ENCODE results near the gene DCAF7.

DNA sequence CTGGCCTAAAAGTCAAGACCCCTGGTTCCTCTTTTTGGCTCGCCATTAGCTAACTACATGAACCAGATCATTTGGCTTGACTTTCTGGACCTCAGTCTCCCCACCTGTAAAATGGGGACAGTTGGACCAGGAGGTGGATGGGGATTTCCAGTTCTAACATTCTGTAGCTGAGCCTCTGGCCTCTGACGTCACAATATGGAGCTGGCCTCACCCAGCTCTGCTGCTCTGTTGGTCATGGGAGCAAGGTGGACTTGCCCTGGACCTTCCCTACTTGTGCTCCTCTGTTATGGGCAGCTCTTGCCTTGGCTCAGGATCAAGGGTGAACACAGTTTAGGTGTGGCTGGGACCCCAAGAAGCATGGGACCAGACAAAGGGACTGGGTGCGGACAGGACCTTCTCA, 43.6 kb upstream of the DCAF7 start:
- no peak for TF ChIP-seq EP300 (IDR thresholded peaks at IDR 0.05; ENCODE audit: low read depth)
- no peak for TF ChIP-seq POLR2A (IDR thresholded peaks at IDR 0.05)
- TF ChIP-seq, protein P1, sequence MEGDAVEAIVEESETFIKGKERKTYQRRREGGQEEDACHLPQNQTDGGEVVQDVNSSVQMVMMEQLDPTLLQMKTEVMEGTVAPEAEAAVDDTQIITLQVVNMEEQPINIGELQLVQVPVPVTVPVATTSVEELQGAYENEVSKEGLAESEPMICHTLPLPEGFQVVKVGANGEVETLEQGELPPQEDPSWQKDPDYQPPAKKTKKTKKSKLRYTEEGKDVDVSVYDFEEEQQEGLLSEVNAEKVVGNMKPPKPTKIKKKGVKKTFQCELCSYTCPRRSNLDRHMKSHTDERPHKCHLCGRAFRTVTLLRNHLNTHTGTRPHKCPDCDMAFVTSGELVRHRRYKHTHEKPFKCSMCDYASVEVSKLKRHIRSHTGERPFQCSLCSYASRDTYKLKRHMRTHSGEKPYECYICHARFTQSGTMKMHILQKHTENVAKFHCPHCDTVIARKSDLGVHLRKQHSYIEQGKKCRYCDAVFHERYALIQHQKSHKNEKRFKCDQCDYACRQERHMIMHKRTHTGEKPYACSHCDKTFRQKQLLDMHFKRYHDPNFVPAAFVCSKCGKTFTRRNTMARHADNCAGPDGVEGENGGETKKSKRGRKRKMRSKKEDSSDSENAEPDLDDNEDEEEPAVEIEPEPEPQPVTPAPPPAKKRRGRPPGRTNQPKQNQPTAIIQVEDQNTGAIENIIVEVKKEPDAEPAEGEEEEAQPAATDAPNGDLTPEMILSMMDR (IDR thresholded peaks at IDR 0.05) = no peak
- no peak for TF ChIP-seq POLR2AphosphoS5 (IDR thresholded peaks at IDR 0.05)

Data from transverse colon (tissue), 4 donors.